ENCODE data around the gene TCF15.

Gene TCF15

GRCh38 chr20:610130-611046, at the start of gene TCF15:
TSS of gene TCF15 (minus strand) at chr20:610309. CDS start at chr20:610237, 72 bp downstream.
- DNase-seq (ENCODE audit: low read depth): no peak

- no peak for DNase-seq (ENCODE audit: low read depth)
These were observed 48.7 kb upstream of the TCF15 start for GRCh38 chr20:658731-659291.

GRCh38 chr20:658202-658601, 48.1 kb upstream of the TCF15 start:
- no peak for DNase-seq (ENCODE audit: low read depth)

GRCh38 chr20:655726-656624, 45.9 kb upstream of the TCF15 start:
- no peak for DNase-seq (ENCODE audit: low read depth)

- no peak for DNase-seq (ENCODE audit: low read depth)
These were observed 44.3 kb upstream of the TCF15 start for GRCh38 chr20:654417-654750.

GRCh38 chr20:653590-654416, 43.7 kb upstream of the TCF15 start:
- no peak for DNase-seq (ENCODE audit: low read depth)

- DNase-seq (ENCODE audit: low read depth): peak; percentile 46
These were observed 43.0 kb upstream of the TCF15 start, which contains the start of gene SRXN1 for GRCh38 chr20:653110-653589. TSS of gene SRXN1 (minus strand) at chr20:653200. CDS start at chr20:653185, 15 bp downstream.

- no peak for DNase-seq (ENCODE audit: low read depth)
These were observed 42.6 kb upstream of the TCF15 start for GRCh38 chr20:652615-653109.

GRCh38 chr20:651713-652614, 41.9 kb upstream of the TCF15 start:
- DNase-seq (ENCODE audit: low read depth): no peak

GRCh38 chr20:650954-651353, 40.8 kb upstream of the TCF15 start:
- no peak for DNase-seq (ENCODE audit: low read depth)

- no peak for DNase-seq (ENCODE audit: low read depth)
These were observed 40.2 kb upstream of the TCF15 start for GRCh38 chr20:650281-650680.

- DNase-seq (ENCODE audit: low read depth): no peak
These were observed 37.4 kb upstream of the TCF15 start for GRCh38 chr20:647479-648019.

GRCh38 chr20:646868-647233, 36.7 kb upstream of the TCF15 start:
- DNase-seq (ENCODE audit: low read depth): no peak

GRCh38 chr20:646107-646867, 36.2 kb upstream of the TCF15 start:
- no peak for DNase-seq (ENCODE audit: low read depth)

- no peak for DNase-seq (ENCODE audit: low read depth)
These were observed 35.4 kb upstream of the TCF15 start for GRCh38 chr20:645318-646106.

- no peak for DNase-seq (ENCODE audit: low read depth)
These were observed 34.7 kb upstream of the TCF15 start for GRCh38 chr20:644692-645317.

GRCh38 chr20:642398-643174, 32.5 kb upstream of the TCF15 start:
- no peak for DNase-seq (ENCODE audit: low read depth)

Data from GM04503 (cell line).